ENCODE data around the gene CORIN.

The CORIN gene

DNA sequence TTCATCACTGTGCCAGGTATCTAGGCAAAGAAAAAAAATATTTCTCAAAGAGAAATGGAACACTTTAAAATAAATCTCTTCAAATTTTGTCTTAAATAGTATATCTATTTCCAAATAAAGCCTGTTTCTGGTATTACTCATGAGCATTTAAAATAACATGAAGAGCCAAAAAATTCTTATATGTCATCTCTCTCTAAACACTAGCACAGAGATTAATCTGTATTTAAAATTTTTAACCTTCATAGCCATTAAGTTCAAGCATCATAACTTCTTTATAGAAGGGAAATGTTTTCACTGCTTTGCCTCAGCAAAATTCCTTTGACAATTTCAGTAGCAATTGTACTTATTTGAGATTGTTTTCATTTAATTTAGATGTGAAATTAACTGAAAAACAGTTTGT is 5.1 kb upstream of the CORIN start:
- Histone ChIP-seq H3K9me2 (replicated peaks; ENCODE audit: control insufficient read depth, low read length) (no peaks in the 10 kb centered on the region), H3K27ac (ENCODE audit: low read depth, low read length) (no peak overlapping the region), H3K79me2 (ENCODE audit: control insufficient read depth, low read length) (no peaks in the 10 kb centered on the region)

DNA sequence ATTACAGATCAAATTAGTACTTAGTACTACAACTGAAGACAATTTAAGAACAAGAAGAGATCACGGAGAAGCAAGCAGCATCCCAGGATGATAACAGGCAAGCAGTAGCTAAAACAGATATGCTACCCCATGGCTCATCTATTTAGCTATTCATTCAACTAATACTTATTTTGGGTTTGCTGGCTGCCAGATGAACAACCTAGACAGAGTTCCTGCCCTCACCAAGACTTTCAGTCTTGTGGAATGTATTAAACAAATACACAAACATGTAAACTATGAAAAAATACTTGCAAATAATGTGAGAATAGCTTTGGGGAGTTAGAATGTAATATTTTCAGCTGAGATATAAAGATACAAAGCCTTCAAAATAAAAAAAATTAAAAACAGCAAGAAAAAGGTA is 2.4 kb upstream of the CORIN start:
- H3K27me3 ChIP-seq (ENCODE audit: control insufficient read depth, low read length): peaks cover 11% of the 10 kb centered on the region
- TF ChIP-seq, protein P1, sequence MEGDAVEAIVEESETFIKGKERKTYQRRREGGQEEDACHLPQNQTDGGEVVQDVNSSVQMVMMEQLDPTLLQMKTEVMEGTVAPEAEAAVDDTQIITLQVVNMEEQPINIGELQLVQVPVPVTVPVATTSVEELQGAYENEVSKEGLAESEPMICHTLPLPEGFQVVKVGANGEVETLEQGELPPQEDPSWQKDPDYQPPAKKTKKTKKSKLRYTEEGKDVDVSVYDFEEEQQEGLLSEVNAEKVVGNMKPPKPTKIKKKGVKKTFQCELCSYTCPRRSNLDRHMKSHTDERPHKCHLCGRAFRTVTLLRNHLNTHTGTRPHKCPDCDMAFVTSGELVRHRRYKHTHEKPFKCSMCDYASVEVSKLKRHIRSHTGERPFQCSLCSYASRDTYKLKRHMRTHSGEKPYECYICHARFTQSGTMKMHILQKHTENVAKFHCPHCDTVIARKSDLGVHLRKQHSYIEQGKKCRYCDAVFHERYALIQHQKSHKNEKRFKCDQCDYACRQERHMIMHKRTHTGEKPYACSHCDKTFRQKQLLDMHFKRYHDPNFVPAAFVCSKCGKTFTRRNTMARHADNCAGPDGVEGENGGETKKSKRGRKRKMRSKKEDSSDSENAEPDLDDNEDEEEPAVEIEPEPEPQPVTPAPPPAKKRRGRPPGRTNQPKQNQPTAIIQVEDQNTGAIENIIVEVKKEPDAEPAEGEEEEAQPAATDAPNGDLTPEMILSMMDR (IDR thresholded peaks at IDR 0.05; ENCODE audit: low read depth, low read length, poor library complexity, severe bottlenecking): no peak
- TF ChIP-seq EZH2phosphoT487 (IDR thresholded peaks at IDR 0.05; ENCODE audit: borderline replicate concordance, low read length): no peak
- H3K4me3 ChIP-seq (ENCODE audit: low read length): no peak overlapping the region
- H3K36me3 ChIP-seq (ENCODE audit: control insufficient read depth, low read length): peaks cover 12% of the 10 kb centered on the region
- H3K27ac ChIP-seq (ENCODE audit: low read depth, low read length): no peak overlapping the region
- peaks cover 15% of the 10 kb centered on the region for H3F3A ChIP-seq (ENCODE audit: control insufficient read depth, insufficient read depth)
- no peaks in the 10 kb centered on the region for H3K79me2 ChIP-seq (ENCODE audit: control insufficient read depth, low read length)
- no peaks in the 10 kb centered on the region for H4K20me1 ChIP-seq (ENCODE audit: control insufficient read depth, insufficient read depth, low read depth, low read length)
- no peaks in the 10 kb centered on the region for H3K9me3 ChIP-seq (ENCODE audit: control insufficient read depth, insufficient read depth, low read length)
- no peaks in the 10 kb centered on the region for H3K9me2 ChIP-seq (replicated peaks; ENCODE audit: control insufficient read depth, low read length)
- peaks cover 26% of the 10 kb centered on the region for H3K4me1 ChIP-seq (ENCODE audit: control insufficient read depth, low read length)
- H3K4me2 ChIP-seq (ENCODE audit: low read length): no peak overlapping the region

More for the DNA sequence above, 5.1 kb upstream of the CORIN start:
- Histone ChIP-seq H3K4me3 (ENCODE audit: low read length) (no peak overlapping the region), H3F3A (ENCODE audit: control insufficient read depth, insufficient read depth) (peaks cover 15% of the 10 kb centered on the region), H3K4me2 (ENCODE audit: low read length) (no peak overlapping the region), H3K27me3 (ENCODE audit: control insufficient read depth, low read length) (peaks cover under 1% of the 10 kb centered on the region), H3K4me1 (ENCODE audit: control insufficient read depth, low read length) (peaks cover 4% of the 10 kb centered on the region), H3K36me3 (ENCODE audit: control insufficient read depth, low read length) (peaks cover 21% of the 10 kb centered on the region), H3K9me3 (ENCODE audit: control insufficient read depth, insufficient read depth, low read length) (no peaks in the 10 kb centered on the region), H4K20me1 (ENCODE audit: control insufficient read depth, insufficient read depth, low read depth, low read length) (no peaks in the 10 kb centered on the region)
- TF ChIP-seq, protein P1 (IDR thresholded peaks at IDR 0.05; ENCODE audit: low read depth, low read length, poor library complexity, severe bottlenecking): no peak
- TF ChIP-seq EZH2phosphoT487 (IDR thresholded peaks at IDR 0.05; ENCODE audit: borderline replicate concordance, low read length): no peak

GRCh38 chr4:47839259-47839658 is 1.4 kb upstream of the CORIN start:
- H3K79me2 ChIP-seq (ENCODE audit: control insufficient read depth, low read length): no peaks in the 10 kb centered on the region
- H3K27me3 ChIP-seq (ENCODE audit: control insufficient read depth, low read length): peaks cover 11% of the 10 kb centered on the region
- TF ChIP-seq, protein P1 (IDR thresholded peaks at IDR 0.05; ENCODE audit: low read depth, low read length, poor library complexity, severe bottlenecking): peak; percentile 27
- no peak for TF ChIP-seq EZH2phosphoT487 (IDR thresholded peaks at IDR 0.05; ENCODE audit: borderline replicate concordance, low read length)
- H3K4me2 ChIP-seq (ENCODE audit: low read length): no peak overlapping the region
- H3K9me2 ChIP-seq (replicated peaks; ENCODE audit: control insufficient read depth, low read length): no peaks in the 10 kb centered on the region
- H3K9me3 ChIP-seq (ENCODE audit: control insufficient read depth, insufficient read depth, low read length): no peaks in the 10 kb centered on the region
- H3K4me1 ChIP-seq (ENCODE audit: control insufficient read depth, low read length): peaks cover 26% of the 10 kb centered on the region
- no peaks in the 10 kb centered on the region for H4K20me1 ChIP-seq (ENCODE audit: control insufficient read depth, insufficient read depth, low read depth, low read length)
- peaks cover 9% of the 10 kb centered on the region for H3K36me3 ChIP-seq (ENCODE audit: control insufficient read depth, low read length)
- H3K4me3 ChIP-seq (ENCODE audit: low read length): no peak overlapping the region
- H3F3A ChIP-seq (ENCODE audit: control insufficient read depth, insufficient read depth): peaks cover 15% of the 10 kb centered on the region
- no peak overlapping the region for H3K27ac ChIP-seq (ENCODE audit: low read depth, low read length)
